SH-SY5Y (cell line): ENCODE measurements around the gene NUDT1.

ENCODE experiments used
- GATA2 ChIP-seq: IDR thresholded peaks from 2 replicates; pipeline ENCODE4 v1.6.1; 2011; ENCODE audit warnings: mild to moderate bottlenecking, low read depth, low read length
- GATA3 ChIP-seq: IDR thresholded peaks from 2 replicates; pipeline ENCODE4 v1.6.1; 2011; ENCODE audit warnings: low read depth, mild to moderate bottlenecking, low read length, moderate library complexity

GRCh38 chr7:2251381-2251780, 9.4 kb downstream of the NUDT1 start:
- no peak for TF ChIP-seq GATA2
- no peak for TF ChIP-seq GATA3
